Cerebellar nuclear complex (tissue), 1 donor: ENCODE results near the gene PDE11A.

Source experiments
- DNase-seq, 2 experiments: peaks; one replicate each; lab custom pipeline; 2025; lab: John Stamatoyannopoulos, UW

PDE11A gene

DNA sequence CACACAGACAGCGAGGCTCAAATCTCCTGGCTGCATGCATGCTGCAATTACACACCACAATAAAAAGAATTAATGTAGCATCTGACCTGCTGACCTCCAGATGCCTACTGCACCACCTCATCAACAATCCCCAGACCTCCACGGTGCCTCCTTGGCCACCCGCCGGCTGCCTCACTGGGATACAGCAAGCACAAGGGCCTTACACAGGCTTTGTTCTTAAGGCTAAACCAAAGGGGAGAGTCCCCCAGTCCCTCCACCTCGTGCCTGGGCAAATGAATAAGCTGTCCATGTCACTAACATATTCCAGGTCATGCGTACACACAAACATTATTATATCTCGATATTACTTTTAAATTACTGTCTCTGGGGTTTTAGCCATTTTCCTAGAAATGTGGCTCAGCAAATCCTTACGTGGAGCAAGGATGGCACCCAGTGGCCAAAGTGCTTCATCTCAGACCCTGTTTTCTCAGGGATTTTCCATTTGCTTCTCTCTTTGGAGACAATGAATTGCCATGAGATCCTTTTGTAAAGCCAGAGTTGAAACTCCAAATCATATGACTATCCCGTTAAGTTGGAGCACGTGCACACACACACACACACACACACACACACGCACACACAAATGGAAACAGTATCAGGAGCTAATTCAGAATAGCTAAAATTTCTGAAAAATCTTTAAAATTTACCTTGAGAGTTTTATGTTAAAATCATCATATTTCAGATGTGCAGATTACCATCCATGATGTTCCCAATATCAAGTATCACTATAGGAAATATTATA lies 313.8 kb downstream of the PDE11A start:
- no peak for DNase-seq

DNA sequence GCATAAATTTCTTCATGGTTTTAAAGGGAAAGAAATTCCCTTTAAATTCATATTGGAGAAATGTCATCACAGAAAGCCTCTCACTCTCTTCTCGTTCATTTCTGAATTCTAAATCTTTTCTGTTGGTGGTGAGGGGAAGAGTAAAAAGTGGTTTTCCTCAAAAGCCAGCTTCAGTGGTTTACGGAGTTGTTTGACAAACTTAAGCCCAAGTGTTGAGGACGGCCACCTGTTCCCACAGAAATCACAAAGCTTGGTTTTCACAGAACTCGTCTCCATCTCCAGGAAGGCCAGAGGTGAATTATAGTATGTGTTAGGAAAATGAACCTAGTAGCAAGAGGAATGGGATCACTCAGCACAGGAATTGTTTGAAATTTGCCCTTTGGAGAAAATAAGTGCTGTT lies 316.2 kb downstream of the PDE11A start:
- no peak for DNase-seq

DNA sequence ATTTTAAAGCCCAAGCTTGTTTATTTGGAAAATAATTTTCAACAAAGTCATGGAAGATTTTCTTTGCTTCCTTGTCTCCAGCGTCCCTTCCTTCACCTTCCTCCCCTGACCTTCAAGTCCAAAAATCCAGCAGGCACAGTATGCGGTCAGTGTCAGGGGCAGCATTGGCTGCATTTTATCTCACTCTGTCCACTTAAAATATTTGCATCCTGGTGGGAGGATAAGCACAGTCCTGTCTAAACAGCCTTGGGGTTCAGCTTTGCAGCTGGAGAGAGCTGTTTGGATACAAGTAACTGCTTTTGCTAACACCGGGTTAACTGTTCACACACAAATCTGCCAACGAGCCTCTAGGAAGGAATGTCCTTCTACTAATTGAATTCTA lies 318.1 kb downstream of the PDE11A start:
- no peak for DNase-seq

DNA sequence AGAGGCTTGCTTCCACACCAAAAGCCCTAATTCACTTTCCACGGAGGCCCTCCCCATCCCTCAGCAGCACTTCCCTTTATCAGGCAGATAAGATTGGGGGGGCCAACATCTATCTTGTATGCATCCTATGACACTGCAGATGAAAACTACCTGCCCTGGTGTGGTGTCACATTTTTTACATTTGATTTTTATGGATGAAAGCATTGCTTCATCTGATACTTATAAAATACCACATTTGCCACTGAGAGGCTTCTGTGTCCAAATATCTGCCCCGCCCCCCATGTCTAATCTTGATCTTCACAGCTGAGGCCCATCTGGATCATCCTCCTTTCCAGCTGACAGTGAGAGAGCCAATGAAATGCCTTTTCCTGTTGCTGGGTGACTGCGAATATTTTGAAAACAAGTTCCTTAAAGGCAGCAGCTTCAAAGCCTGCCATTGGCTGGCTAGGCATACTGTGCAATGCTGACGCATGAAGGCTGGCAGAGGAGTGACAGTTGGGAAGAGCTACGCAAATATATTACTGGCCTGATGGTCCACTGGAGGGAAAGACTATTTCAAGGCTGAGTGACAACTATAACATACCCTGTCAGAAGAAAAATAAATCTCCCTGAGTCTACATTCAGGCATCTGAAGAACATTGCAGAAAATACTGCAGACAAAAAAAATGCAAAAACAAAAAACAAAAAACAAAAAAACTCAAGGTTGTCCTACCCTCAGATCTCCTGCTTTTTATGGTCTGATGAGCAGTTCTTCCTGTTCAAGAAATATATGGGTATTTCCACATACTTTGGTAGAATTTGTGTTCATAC lies 318.7 kb downstream of the PDE11A start:
- no peak for DNase-seq

DNA sequence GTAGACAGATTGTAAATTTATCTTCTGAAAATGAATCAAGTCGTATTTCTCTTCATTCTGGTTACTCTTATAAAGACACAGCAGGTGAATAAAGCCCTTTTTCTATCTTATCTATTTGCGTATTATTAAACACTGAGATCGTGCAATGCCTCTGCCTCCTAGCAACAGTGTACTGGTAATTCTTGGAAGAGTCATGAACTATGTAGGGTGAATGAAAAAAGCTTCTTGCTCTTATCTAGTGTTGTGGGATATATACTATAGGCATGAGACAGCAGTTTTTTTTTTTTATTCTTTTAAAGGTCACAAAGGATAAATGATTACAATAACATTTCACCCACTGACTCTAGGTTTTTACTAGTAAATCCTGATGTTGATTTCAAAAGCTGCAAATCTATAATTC lies 324.2 kb downstream of the PDE11A start:
- no peak for DNase-seq

DNA sequence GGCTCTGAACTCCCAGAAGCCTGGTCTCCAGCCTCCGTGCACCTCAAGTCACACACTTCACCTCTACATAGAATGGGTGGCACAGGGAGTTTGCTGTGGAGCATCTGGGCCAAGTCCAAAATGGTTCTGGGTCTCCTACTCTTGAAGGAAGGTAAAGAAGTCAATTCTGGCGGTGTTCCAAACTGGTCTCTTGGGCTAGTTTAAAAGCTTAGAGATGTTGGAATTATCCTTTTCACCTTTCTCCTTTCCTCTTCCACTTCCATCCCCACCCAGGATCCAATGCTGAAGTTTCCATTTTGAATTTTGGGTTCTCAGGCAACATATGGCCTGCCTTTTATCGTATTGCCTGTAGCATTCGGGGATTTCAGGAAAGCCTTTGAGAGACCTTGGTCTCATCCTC lies 325.2 kb downstream of the PDE11A start:
- no peak for DNase-seq

DNA sequence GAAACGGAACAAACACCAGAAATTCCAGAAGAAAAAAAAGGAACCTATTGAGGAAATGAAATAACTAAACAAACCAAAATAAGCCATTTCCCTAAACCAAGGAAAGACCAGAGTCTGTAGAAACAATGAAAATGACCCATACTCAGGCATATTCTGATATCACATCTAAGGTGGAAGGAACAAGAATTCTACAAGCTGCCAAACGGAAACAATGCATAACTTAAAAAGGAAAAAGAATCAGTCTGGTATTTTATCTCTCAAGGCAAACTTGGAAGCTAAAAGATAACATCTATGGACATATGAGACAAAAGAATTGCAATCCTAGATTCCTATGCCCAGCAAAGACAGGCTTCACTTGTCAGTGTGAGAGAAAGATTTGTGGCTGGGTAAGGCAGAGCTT lies 326.2 kb downstream of the PDE11A start:
- no peak for DNase-seq

DNA sequence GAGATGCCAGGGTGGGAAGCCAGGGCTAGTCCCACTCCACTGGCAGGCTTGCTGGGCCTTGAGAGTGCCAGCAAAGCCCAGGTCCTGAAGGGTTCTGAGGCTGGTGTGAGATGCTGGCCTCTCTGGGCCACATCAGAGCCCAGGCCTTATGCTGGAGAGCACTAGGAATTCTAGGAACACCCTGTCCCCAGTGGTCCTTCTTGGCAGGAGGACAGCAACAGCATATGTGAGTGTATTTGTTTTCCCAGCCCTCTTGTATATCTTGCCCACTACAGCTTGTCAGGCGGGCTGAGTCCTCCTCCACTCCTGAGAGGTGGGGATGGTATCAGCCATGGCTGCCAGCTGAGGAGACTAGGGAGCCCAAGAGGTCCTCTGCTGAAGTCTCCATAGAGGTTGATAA lies 327.0 kb downstream of the PDE11A start:
- DNase-seq = no peak

DNA sequence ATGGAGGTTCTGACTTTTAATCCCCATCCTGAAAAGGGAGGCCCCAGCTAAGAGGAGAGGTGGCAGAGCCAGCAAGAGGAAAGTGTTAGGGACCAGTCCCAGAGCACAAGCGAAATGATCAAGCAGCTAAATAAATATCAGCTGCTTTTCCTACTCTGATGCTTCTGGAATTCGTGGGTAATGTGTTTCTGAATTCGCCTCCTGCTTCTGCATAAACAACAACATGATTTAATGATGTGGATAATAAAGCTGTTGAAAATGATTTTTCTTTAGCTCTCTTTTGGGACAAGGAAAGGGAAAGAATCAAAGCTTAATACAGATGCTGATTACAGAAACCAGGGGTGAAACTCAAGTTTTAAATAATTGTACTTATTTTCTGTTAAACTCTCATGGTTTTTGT lies 329.7 kb downstream of the PDE11A start:
- no peak for DNase-seq

DNA sequence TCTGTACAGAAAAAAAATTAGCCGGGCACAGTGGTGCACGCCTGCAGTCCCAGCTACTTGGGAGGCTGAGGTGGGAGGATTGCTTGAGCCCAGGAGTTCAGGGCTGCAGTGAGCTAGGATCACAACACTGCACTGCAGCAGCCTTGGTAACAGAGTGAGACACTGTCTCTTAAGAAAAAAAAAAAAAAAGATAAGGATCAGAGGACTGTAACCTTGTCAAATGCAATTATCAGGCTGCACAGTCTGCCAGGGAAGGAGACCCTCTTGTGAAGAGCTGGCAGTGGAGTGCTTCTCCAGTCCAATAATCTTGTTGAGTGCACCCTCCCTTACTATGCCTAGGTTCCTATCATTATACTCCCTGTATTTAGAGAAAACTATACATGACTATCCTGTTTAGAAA lies 330.7 kb downstream of the PDE11A start:
- DNase-seq = no peak

DNA sequence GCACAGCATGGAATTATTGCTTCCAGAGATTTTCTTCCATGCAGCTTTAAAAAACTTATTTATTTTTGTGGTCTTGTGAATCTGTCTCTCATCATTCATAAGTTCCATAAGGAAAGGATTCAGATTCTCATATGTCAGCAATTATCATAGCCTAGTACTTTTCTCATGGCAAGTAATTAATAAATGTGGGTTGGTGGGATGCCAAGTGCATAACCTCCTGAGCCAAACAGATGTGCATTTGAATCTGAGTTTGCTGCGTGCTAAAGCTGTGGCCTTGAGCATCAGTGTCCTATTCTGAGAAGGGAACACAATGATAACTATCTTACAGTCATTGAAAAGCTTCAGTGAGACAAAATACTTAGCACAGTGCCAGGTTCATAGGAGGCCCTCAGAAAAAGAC lies 331.9 kb downstream of the PDE11A start:
- DNase-seq = no peak

DNA sequence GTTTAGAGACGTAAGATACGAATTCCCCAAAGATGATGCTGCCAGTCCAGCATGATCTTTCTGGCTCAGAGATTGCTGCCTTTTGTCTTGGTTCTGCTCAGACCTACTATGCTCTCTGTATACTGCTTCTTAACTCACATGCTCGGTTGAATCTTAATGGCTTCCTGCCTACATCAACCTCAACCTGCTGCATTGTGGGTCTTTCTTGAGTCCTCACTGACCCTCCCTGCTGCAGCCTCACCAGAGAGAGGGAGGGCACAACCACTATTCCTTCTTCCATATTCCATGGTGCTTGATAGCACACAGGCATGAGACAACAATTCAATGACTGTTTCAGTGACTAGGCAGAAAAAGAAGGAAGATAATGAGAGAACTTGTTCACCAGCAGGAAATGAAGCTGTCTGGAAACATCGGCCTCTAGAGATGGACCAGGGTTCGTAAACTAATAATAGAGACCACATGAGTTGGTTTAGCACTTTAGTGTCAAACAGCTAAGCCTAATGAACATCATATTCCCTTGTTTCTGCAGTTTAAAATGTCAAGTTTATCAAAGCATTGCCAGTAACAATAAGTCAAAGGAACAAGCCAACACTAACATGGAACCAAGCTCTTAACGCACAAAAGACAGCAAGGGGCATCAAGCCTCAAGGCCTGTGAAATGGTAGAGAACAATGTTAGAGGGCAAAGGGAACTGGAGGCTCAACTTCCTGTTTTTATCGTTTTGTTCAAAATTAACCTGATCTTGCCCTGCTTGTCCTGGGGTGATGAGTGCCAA lies 333.9 kb downstream of the PDE11A start:
- DNase-seq = no peak

DNA sequence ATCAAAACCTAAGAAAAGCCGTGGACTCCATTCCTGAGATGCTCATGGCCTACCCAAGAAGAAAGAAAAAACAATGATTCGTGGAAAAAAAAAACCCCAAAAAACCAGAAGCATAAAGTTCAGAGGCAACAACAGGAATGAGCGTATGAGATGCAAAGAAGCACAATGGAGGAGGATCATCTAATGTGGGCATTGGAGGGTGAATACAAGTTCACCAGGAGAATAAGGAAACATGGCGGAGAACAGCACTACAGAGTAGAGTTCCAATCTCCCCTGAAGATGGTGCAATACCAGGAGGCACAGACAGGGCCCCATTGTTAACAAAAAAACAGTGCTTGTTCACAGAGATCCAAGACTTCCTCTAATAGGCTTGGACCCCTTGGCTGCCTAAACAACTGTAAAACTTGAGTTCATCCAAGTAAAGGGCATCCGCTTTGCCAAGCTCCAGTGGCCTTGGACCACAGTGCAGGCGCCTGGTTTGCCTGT lies 337.2 kb downstream of the PDE11A start:
- no peak for DNase-seq

DNA sequence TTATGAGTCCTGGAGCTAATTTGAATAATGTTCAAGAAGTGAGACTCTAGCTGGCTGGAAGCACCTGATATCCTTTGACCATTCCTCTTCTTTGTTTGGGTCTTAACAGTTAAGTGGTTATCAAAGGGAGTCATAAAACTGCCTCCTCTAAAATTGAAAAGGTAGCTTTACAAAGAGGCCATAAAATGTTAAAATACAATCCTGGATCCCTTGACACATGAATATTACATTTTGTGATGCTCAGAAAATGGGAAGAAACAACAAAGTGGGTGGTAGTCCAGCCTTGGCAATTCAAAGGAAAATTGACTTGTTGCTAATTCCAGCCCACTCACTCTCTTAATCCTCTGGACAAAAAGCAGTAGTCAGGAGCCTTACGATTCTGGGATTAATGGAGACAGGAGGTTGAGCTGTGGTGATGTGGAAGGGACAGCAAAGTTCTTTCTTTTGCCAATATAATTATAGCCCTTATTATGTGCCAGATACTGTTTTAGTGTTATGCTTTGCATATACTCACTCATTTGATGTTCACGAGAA lies 339.2 kb downstream of the PDE11A start:
- DNase-seq = no peak

DNA sequence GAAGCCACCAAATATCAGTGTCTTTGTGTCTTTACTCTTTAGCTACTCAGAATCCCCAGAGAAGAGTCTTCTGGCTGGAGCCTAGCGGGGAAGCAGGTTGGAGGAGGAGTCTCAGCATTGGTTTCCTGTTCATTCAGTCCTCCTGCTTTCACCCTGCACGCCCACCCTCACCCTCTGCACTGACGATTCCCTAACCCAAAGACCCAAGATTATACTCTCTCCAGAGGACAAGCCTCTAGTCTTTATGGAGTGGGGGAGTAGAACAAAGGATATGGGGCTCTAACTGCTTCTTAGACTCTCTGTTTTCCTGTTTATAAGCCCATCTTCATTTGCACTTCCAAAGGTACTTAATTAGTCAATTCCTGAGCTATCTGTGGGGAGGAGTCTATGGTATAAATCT lies 341.2 kb downstream of the PDE11A start:
- DNase-seq = no peak

DNA sequence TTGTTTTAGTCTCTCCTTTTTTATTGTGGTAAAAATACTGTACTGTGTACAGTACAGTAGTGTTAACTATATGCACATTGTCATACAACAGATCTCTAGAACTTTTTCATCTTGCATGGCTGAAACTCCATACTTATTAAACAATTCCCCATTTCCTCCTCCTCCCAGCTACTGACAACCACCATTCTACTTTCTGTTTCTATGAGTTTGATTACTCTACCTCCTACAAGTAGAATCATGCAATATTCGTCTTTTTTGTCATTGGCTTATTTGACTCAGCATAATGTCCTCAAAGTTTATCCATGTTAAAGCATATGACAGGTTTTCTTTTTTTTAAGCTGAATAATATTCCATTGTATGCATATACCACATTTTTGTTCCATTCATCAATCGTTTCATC lies 341.8 kb downstream of the PDE11A start:
- no peak for DNase-seq

DNA sequence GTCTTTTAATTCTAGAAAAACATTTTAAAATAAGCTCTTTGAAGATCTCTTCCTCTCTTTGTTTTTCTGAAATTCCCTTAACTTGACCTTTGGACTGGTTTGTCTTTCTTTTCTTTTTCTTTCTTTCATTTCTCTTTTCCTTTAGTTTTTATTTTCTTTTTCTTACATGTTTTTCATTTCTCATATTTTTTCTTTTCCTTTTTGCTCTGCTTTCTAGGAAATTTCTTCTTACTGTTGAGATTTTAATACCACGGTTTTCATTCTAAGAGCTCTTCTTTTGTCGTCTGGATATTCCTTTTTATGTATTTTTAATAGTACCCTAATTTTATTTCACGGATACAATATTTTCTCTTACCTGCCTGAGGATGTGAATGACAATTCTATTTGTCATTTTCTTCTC lies 342.2 kb downstream of the PDE11A start:
- DNase-seq = no peak

DNA sequence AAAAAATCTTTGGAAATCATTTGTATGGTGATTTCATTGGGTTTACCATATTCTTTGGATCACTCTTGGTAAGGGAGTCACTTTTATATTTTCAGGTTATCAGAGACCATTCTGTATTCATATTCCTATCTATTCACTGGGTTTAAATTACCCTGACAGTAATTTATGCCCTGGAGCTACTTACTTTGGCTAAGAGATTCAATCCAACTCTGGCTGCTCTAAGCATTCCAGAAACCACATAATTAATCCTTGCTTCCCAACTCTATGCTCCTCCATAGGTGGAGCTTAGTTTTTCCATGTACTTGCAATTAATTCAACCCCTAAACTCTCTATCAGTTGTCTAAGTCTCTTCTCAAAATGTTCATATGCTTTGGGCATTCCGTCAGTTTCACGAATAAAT lies 343.7 kb downstream of the PDE11A start:
- DNase-seq = no peak

DNA sequence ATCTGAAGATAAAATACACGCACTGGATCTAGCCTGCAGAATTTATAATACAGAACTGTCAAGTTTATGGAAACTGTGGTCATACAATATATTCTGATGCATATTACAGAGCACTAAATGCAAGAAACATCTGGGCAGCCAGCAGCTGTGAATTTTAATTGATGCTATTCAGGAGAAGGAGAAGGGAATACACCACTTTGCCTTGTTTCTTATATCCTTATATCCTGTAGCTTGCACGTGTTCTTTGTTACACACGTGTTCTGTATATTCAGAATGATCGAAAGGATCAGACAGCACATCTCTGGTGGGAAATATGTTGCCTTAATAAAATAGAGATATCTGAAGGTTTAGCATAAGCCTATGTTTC lies 344.2 kb downstream of the PDE11A start:
- no peak for DNase-seq

DNA sequence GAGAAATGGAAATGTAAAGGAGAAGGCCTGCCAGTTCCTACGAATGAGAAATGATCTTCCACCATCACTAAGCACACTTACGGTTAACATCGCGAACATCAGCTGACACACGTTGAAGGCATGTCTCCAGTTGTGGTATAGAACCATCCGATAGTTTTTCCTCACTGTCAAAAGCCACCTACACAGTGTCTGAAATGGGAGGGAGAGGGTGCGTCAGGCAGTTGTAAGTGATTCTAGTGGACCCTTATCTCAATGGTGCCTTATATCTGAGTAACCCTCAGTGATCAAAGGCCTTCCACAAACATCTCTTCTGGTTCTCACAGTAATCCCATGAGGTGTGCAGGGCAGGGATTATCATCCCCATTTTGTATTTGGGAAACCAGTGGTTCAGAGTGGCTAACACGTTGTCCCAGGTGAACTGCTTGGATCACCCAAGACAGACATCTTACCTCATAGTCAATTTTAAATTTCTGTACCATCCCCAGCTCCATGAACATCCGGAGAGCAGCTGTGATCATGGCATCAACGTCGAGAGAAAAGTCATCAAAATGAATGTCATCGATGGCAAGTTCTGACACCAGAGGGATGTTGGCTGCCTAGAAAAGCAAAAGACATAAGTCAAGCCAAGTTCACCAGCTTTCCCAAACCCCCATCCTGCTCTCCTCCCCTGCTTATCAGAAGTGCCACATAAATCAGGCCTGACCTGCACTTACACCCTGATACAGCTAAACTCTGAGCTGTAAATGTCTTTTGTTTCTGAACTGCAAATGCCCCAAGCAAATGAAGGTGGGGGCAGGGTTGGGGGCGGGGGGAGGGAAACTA lies 344.8 kb downstream of the PDE11A start:
- DNase-seq = no peak

DNA sequence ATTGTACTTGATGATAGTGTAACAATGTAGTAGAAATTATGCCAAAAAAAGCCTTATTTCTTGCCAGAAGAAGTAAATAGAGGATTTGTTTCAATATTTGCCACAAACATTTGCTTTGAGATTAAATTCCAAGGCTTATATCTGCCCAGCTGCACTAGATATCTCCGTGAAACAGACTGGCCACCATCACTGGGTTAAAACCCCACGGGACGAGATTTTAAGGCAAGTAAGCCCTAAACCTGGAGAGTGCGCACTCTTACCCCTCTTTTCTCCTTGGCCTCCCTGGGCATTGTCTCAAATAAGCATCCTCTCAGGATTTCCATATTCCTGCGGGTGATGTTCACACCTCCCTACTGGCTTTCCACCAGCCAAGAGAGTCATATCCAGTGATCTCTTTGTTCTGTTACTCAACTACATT lies 345.6 kb downstream of the PDE11A start:
- no peak for DNase-seq
